Endodermal cell (in vitro differentiated cells): ENCODE results near the gene DHPS. TPM values are rescaled to one million over a fixed set of nuclear protein-coding genes. Genes with fewer than 3 reads are reported as not detected.

Experiments
- DNase-seq: peaks from one replicate; pipeline ENCODE4 v3.0.0-alpha.2; 2017
- H3K27ac ChIP-seq: 2 replicates; pipeline ENCODE4 v1.5.1; 2013; ENCODE audit warnings: mild to moderate bottlenecking, low read depth, low read length, moderate library complexity
- H3K27me3 ChIP-seq: 2 replicates; pipeline ENCODE4 v1.6.1; 2013; ENCODE audit warnings: mild to moderate bottlenecking, low read length, moderate library complexity; ENCODE audit not compliant: insufficient read depth, control insufficient read depth, poor library complexity, severe bottlenecking
- H3K36me3 ChIP-seq: 2 replicates; pipeline ENCODE4 v1.7.0; 2013; ENCODE audit warnings: mild to moderate bottlenecking, low read length, moderate library complexity; ENCODE audit not compliant: control insufficient read depth, insufficient read depth
- H3K4me1 ChIP-seq: one replicate; pipeline ENCODE4 v1.7.0; 2013; ENCODE audit warnings: low read length; ENCODE audit not compliant: control insufficient read depth, insufficient read depth
- H3K4me3 ChIP-seq: 2 replicates; pipeline ENCODE4 v1.5.1; 2013; ENCODE audit warnings: mild to moderate bottlenecking, low read length, moderate library complexity
- H3K9ac ChIP-seq: 2 replicates; pipeline ENCODE4 v1.6.1; 2013; ENCODE audit warnings: mild to moderate bottlenecking, low read length, moderate library complexity; ENCODE audit not compliant: poor library complexity, severe bottlenecking; ENCODE audit errors: extremely low read depth
- H3K9me3 ChIP-seq: 2 replicates; pipeline ENCODE4 v1.6.1; 2013; ENCODE audit warnings: mild to moderate bottlenecking, low read length, moderate library complexity; ENCODE audit not compliant: control insufficient read depth
- H3K27ac Mint-ChIP-seq: 2 replicates; pipeline ENCODE4 v1.8.0; 2020; ENCODE audit warnings: mixed read lengths
- H3K27me3 Mint-ChIP-seq: 2 replicates; pipeline ENCODE4 v1.8.0; 2021; ENCODE audit warnings: mild to moderate bottlenecking, mixed read lengths; ENCODE audit not compliant: insufficient read depth
- H3K36me3 Mint-ChIP-seq: 2 replicates; pipeline ENCODE4 v1.8.0; 2020; ENCODE audit warnings: low read depth, mixed read lengths
- H3K4me1 Mint-ChIP-seq: 2 replicates; pipeline ENCODE4 v1.8.0; 2020; ENCODE audit warnings: mixed read lengths
- H3K4me3 Mint-ChIP-seq: 2 replicates; pipeline ENCODE4 v1.8.0; 2020; ENCODE audit warnings: mild to moderate bottlenecking, moderate library complexity, mixed read lengths
- H3K9me3 Mint-ChIP-seq: 2 replicates; pipeline ENCODE4 v1.8.0; 2020; ENCODE audit warnings: mild to moderate bottlenecking, mixed read lengths
- WGBS, 2 experiments: methylation state at CpG; one replicate each; pipeline versions ENCODE4 v1.1.5 to v1.1.7; 2013; ENCODE audit warnings: missing lambda C conversion rate in 2 of 2, mixed read lengths in 1 of 2; ENCODE audit not compliant: insufficient coverage in 1 of 2, insufficient read length in 1 of 2; 5-methylcytosine and 5-hydroxymethylcytosine counted together
- total RNA-seq, 2 donors: library from RNA; stranded (reverse); fragmentation: NEBNext Ultra II Directional in 1 of 2; extraction: Animal tissue kit (Norgen Biotek cat#: 25700) in 1 of 2; gene quantifications; 2 replicates in 1 of 2; 3 replicates in 1 of 2; pipeline ENCODE4 v1.2.1, GENCODE V29; 2021
- TF ChIP-seq, protein P1 (sequence below): fragments of 200-600 bp; sonication (generic); conservative IDR thresholded peaks from 2 replicates; pipeline ENCODE4 v1.5.0; 2021; ENCODE audit warnings: antibody characterized with exemption, mild to moderate bottlenecking

The DHPS gene
- total RNA-seq, 2 donors from 2014 or later: 76.1 to 98.5 TPM

GRCh38 chr19:12664406-12665280 is 17.0 kb downstream of the DHPS start:
- H3K4me1 Mint-ChIP-seq: peaks cover 17% of the 10 kb centered on the region
- no peaks in the 10 kb centered on the region for H3K9me3 Mint-ChIP-seq
- no peaks in the 10 kb centered on the region for H3K9me3 ChIP-seq
- no peak overlapping the region for H3K27ac ChIP-seq
- H3K27me3 ChIP-seq: no peaks in the 10 kb centered on the region
- DNase-seq: peak; percentile 92
- peak overlapping the region; percentile 17 for H3K4me3 Mint-ChIP-seq
- peaks cover 33% of the 10 kb centered on the region for H3K36me3 ChIP-seq
- TF ChIP-seq, protein P1, sequence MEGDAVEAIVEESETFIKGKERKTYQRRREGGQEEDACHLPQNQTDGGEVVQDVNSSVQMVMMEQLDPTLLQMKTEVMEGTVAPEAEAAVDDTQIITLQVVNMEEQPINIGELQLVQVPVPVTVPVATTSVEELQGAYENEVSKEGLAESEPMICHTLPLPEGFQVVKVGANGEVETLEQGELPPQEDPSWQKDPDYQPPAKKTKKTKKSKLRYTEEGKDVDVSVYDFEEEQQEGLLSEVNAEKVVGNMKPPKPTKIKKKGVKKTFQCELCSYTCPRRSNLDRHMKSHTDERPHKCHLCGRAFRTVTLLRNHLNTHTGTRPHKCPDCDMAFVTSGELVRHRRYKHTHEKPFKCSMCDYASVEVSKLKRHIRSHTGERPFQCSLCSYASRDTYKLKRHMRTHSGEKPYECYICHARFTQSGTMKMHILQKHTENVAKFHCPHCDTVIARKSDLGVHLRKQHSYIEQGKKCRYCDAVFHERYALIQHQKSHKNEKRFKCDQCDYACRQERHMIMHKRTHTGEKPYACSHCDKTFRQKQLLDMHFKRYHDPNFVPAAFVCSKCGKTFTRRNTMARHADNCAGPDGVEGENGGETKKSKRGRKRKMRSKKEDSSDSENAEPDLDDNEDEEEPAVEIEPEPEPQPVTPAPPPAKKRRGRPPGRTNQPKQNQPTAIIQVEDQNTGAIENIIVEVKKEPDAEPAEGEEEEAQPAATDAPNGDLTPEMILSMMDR: no peak
- H3K4me1 ChIP-seq: no peaks in the 10 kb centered on the region
- 92 to 96% methylated on average over 21 to 29 of the region's 29 CpGs for WGBS, 2 experiments
- H3K27me3 Mint-ChIP-seq: no peaks in the 10 kb centered on the region
- H3K36me3 Mint-ChIP-seq: peaks cover 30% of the 10 kb centered on the region
- no peak overlapping the region for H3K9ac ChIP-seq
- H3K27ac Mint-ChIP-seq: no peak overlapping the region
- no peak overlapping the region for H3K4me3 ChIP-seq

DNA sequence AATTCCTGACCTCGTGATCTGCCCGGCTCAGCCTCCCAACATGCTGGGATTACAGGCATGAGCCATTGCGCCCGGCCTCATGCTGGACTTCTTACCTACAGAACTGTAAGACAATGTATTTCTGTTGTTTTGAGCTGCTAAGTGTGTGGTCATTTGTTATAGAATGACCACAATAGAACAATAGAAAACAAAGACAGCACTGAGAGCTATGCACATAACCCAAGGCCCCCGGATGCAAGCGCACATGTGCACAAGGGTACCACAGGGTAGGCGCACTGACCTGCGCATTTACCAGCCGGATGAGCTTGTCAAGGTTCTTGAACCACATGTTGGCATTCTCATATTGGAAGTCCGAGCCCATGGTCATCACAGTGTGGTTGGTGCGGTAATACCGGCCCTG is 20.7 kb downstream of the DHPS start:
- H3K4me3 ChIP-seq: no peak overlapping the region
- no peak for DNase-seq
- H3K27ac Mint-ChIP-seq: no peak overlapping the region
- H3K9me3 ChIP-seq: no peaks in the 10 kb centered on the region
- no peaks in the 10 kb centered on the region for H3K27me3 ChIP-seq
- no peaks in the 10 kb centered on the region for H3K4me1 ChIP-seq
- no peak overlapping the region for H3K27ac ChIP-seq
- TF ChIP-seq, protein P1: no peak
- peaks cover 55% of the 10 kb centered on the region for H3K36me3 Mint-ChIP-seq
- H3K27me3 Mint-ChIP-seq: no peaks in the 10 kb centered on the region
- H3K4me3 Mint-ChIP-seq: no peak overlapping the region
- peaks cover 3% of the 10 kb centered on the region for H3K4me1 Mint-ChIP-seq
- 91 to 93% methylated on average over 5 to 12 of the region's 12 CpGs for WGBS, 2 experiments
- H3K9ac ChIP-seq: no peak overlapping the region
- peaks cover 60% of the 10 kb centered on the region for H3K36me3 ChIP-seq
- H3K9me3 Mint-ChIP-seq: no peaks in the 10 kb centered on the region

DNA sequence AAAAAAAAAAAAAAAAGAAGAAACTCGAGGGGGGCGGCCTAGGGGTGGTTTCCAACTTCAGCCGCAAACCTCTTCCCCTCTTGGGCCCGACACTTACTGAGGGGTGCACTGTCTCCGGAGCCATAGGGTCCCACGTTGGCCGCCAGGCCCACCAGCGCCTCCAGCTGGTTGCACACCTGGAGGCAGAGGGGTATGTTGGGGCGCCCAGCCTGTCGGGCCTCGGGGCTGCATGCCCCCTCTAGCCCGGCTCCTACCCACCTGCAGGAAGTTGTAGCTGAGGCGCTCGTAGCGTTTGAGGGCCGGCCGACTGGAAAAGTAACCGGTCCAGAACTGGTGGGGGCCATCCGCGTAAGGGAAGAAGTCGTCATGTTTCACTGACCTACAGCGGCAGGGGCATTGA is 23.7 kb downstream of the DHPS start:
- Histone ChIP-seq H3K27ac (no peak overlapping the region), H3K9me3 (no peaks in the 10 kb centered on the region), H3K4me3 (no peak overlapping the region), H3K9ac (no peak overlapping the region), H3K27me3 (no peaks in the 10 kb centered on the region), H3K4me1 (no peaks in the 10 kb centered on the region), H3K36me3 (peaks cover 52% of the 10 kb centered on the region)
- no peak overlapping the region for H3K4me3 Mint-ChIP-seq
- H3K9me3 Mint-ChIP-seq: no peaks in the 10 kb centered on the region
- TF ChIP-seq, protein P1: peak; percentile 24
- DNase-seq: no peak
- 99 to 100% methylated on average over 9 to 22 of the region's 22 CpGs for WGBS, 2 experiments
- H3K36me3 Mint-ChIP-seq: peaks cover 57% of the 10 kb centered on the region
- no peaks in the 10 kb centered on the region for H3K27me3 Mint-ChIP-seq
- no peaks in the 10 kb centered on the region for H3K4me1 Mint-ChIP-seq
- H3K27ac Mint-ChIP-seq: no peak overlapping the region
